Measurements from ENCODE around the gene FANCI.
A peak's percentile ranks its signal among the peaks of the same experiment; 100 is the strongest.

DNA sequence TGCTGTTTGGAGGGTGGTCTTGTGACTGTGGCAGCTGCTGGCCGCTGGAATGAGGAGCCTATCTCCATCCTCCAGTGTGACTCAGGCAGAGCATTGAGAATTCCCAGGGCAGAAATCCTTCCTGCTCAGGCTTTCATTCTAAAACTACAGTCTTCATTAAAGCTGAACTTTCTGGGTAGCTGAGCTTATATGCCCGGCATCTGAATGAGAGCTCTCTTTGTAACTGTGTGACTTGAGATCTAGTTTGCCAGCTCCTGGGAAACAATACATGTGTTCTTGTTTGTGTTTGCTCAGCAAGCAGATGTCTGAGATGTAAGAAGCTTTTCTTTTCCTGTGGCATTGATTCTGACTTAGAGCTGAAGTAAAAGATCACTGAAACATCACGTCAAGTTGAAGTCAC is 44.8 kb upstream of the FANCI start:
- TF ChIP-seq, protein P1, sequence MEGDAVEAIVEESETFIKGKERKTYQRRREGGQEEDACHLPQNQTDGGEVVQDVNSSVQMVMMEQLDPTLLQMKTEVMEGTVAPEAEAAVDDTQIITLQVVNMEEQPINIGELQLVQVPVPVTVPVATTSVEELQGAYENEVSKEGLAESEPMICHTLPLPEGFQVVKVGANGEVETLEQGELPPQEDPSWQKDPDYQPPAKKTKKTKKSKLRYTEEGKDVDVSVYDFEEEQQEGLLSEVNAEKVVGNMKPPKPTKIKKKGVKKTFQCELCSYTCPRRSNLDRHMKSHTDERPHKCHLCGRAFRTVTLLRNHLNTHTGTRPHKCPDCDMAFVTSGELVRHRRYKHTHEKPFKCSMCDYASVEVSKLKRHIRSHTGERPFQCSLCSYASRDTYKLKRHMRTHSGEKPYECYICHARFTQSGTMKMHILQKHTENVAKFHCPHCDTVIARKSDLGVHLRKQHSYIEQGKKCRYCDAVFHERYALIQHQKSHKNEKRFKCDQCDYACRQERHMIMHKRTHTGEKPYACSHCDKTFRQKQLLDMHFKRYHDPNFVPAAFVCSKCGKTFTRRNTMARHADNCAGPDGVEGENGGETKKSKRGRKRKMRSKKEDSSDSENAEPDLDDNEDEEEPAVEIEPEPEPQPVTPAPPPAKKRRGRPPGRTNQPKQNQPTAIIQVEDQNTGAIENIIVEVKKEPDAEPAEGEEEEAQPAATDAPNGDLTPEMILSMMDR (IDR thresholded peaks at IDR 0.05): no peak
- TF ChIP-seq POLR2AphosphoS5 (IDR thresholded peaks at IDR 0.05): peak in 1 of 4 donors; percentile 20
- TF ChIP-seq POLR2A (IDR thresholded peaks at IDR 0.05): no peak
- TF ChIP-seq EP300 (IDR thresholded peaks at IDR 0.05): no peak

Measured in sigmoid colon (tissue), 4 donors.